HG03045 (cell line): Measurements from ENCODE around the gene C17orf100.

Source experiments
- ATAC-seq: cut with Tn5 transposase; IDR thresholded peaks from one replicate; pipeline ENCODE4 v1.9.1; 2021; ENCODE audit warnings: mild to moderate bottlenecking, moderate library complexity; ENCODE audit not compliant: unreplicated experiment

C17orf100 gene

GRCh38 chr17:6668219-6668618, 16.7 kb downstream of the C17orf100 start:
- no peak for ATAC-seq

- no peak for ATAC-seq
Measured at GRCh38 chr17:6668727-6669425, 17.3 kb downstream of the C17orf100 start.

- ATAC-seq, result no peak
Measured at GRCh38 chr17:6669479-6670212, 18.1 kb downstream of the C17orf100 start.

GRCh38 chr17:6670571-6670970, 19.0 kb downstream of the C17orf100 start:
- ATAC-seq, result no peak

GRCh38 chr17:6670999-6671398, 19.4 kb downstream of the C17orf100 start:
- no peak for ATAC-seq

- ATAC-seq, result no peak
Measured at GRCh38 chr17:6671431-6671830, 19.9 kb downstream of the C17orf100 start.

- ATAC-seq, result no peak
Measured at GRCh38 chr17:6674586-6674985, 23.0 kb downstream of the C17orf100 start.

GRCh38 chr17:6675201-6675825, 23.8 kb downstream of the C17orf100 start:
- ATAC-seq, result no peak

- ATAC-seq, result no peak
Measured at GRCh38 chr17:6676802-6677157, 25.2 kb downstream of the C17orf100 start.

- ATAC-seq, result no peak
Measured at GRCh38 chr17:6677158-6677831, 25.7 kb downstream of the C17orf100 start.

GRCh38 chr17:6677946-6678345, 26.4 kb downstream of the C17orf100 start:
- ATAC-seq, result no peak

GRCh38 chr17:6679241-6679640, 27.7 kb downstream of the C17orf100 start:
- no peak for ATAC-seq

GRCh38 chr17:6681176-6681575, 29.6 kb downstream of the C17orf100 start:
- no peak for ATAC-seq

GRCh38 chr17:6681671-6682070, 30.1 kb downstream of the C17orf100 start:
- no peak for ATAC-seq

- no peak for ATAC-seq
Measured at GRCh38 chr17:6682339-6682738, 30.8 kb downstream of the C17orf100 start.

- no peak for ATAC-seq
Measured at GRCh38 chr17:6683081-6683684, 31.6 kb downstream of the C17orf100 start.

GRCh38 chr17:6683730-6684459, 32.3 kb downstream of the C17orf100 start:
- no peak for ATAC-seq

- no peak for ATAC-seq
Measured at GRCh38 chr17:6684460-6684783, 32.9 kb downstream of the C17orf100 start.

GRCh38 chr17:6684881-6685767, 33.6 kb downstream of the C17orf100 start:
- ATAC-seq, result no peak

- ATAC-seq, result no peak
Measured at GRCh38 chr17:6686026-6686425, 34.5 kb downstream of the C17orf100 start.
